ENCODE results near the gene PRKCH.

PRKCH gene

DNA sequence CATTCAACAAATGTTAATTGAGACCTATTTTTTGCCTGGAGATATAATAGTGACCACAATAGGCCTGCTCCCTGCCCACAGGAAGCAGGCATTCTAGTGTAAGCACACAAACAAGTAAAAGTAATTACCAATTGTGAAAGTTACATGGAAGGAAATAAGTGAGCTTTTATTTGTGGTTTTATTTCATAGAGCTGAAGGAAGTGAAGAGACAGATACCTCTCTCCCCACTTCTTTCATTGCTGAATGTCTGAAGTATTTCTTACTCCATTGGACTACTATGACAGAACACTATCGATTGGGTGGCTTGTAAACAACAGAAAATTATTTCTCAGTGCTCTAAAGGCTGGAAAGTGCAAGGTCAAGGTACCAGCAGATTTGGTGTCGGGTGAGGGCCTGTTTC lies 183.5 kb downstream of the PRKCH start:
- Histone ChIP-seq H3K4me1 (ENCODE audit: control insufficient read depth, low read depth, low read length) (peaks cover 32% of the 10 kb centered on the region), H3K27ac (ENCODE audit: low read length) (no peak overlapping the region), H3K4me3 (ENCODE audit: low read length) (no peak overlapping the region), H3K9ac (ENCODE audit: low read length) (no peak overlapping the region), H3K27me3 (ENCODE audit: control insufficient read depth, insufficient read depth, low read length) (no peaks in the 10 kb centered on the region), H3K36me3 (ENCODE audit: control insufficient read depth, low read depth, low read length) (no peaks in the 10 kb centered on the region), H3K9me3 (ENCODE audit: control insufficient read depth, low read depth, low read length) (no peaks in the 10 kb centered on the region)

DNA sequence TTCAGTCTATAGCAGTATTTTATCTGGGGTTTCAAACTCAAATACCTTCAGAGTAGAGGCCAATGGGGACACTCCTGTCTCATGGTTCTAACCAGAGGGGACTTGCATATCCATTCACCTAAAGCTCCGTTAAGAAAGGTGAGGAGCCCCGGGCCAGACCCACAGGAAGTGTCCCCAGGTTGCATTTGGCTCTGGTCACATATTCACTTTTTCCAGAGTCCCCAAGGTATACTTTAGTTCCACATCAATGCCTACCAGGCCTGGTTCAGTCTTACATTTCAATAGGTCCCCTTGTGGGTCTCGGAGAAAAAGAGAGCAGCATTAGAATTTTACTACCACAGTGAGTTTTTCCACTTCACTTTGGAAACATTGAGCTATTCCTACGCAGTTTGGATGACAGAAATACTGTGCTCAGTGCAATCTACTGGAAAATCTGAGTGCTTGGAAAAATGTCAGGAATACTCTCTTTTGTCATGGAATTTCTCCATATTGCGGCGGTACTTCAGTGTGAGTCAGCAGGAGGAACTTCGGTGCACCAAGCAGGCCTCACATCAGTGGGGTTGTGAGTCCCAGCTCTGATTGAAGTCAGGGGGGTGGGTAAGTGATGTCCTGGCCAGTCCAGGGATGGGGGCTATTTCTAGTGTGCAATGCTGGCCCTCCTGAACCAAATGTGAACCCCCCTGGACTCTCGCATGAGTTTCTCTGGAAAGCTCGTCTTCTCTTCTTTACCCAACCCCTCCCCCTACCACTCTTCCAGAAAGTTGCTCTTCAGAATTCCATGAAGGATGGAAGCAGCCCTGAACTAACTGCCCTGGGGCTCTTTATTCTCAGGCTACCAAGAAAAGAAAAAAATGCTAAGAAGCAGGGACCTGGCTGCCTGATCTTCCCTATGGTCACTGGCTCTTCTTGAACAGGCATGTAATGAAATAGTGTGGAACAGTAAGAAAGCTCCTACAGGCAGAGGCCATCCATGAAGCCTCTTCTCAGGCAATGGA lies 184.7 kb downstream of the PRKCH start:
- Histone ChIP-seq H3K9ac (ENCODE audit: low read length) (no peak overlapping the region), H3K9me3 (ENCODE audit: control insufficient read depth, low read depth, low read length) (no peaks in the 10 kb centered on the region), H3K4me1 (ENCODE audit: control insufficient read depth, low read depth, low read length) (peaks cover 32% of the 10 kb centered on the region), H3K36me3 (ENCODE audit: control insufficient read depth, low read depth, low read length) (no peaks in the 10 kb centered on the region), H3K27ac (ENCODE audit: low read length) (no peak overlapping the region), H3K4me3 (ENCODE audit: low read length) (no peak overlapping the region), H3K27me3 (ENCODE audit: control insufficient read depth, insufficient read depth, low read length) (no peaks in the 10 kb centered on the region)

DNA sequence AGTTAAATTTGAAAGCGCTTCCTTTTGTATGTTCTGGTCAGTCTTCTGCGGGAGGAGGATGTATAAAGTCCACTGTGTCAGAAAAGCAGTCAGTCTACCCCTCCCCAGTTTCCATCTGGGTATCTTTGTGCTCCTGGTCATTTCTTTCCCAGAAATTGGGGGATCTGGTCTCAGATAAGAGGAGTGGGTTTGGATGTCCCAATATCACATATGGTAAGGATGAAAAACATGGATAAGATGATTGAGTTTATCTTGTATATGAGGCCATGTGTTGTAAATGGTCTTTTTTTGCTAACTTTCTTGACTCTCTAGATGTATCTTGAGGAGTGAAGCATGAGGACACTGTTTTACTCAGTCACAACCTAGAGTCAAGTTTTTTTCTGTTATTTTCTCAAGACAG lies 187.1 kb downstream of the PRKCH start:
- Histone ChIP-seq H3K36me3 (ENCODE audit: control insufficient read depth, low read depth, low read length) (no peaks in the 10 kb centered on the region), H3K4me1 (ENCODE audit: control insufficient read depth, low read depth, low read length) (peaks cover 14% of the 10 kb centered on the region), H3K27ac (ENCODE audit: low read length) (no peak overlapping the region), H3K4me3 (ENCODE audit: low read length) (no peak overlapping the region), H3K9me3 (ENCODE audit: control insufficient read depth, low read depth, low read length) (no peaks in the 10 kb centered on the region), H3K27me3 (ENCODE audit: control insufficient read depth, insufficient read depth, low read length) (no peaks in the 10 kb centered on the region), H3K9ac (ENCODE audit: low read length) (no peak overlapping the region)

DNA sequence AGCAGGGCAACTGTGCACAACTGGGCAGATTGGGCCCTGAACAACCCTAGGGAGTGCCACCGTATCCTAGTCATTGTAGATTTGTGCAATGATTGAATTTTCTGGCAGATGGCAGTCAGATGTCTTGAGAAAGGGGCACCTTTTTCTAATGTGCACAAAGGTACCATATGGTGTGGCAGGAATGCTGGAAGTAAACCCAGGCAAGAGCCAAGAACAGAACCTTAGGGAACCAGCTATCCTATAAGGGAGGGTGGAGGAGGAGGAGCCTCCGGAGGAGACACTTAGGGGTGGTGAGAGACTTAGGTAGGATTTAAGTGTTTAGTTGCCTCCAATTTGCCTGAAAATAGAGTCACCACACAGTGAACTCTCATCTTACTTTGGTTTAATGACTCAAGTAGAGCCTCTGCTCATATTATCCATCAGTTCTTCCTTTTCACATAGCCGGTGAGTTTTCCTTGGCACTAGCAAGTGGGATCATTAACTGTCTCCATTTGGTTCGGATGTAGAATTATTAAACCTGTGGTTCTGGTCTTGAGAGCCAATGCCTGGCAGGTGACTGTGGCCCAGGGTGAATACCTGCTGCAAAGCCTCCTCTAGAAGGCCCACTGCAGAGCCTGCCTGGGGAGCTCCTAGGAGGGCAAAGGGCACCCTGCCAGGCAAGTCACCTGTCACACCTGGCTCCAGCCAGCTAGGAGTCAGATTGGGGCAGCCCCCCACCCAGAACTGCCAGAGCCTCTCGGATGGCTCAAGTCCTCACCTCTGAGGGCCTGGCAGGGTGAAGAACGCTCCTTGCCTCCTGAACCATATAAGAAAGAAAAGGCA lies 189.6 kb downstream of the PRKCH start:
- H3K4me3 ChIP-seq (ENCODE audit: low read length): no peak overlapping the region
- peaks cover 9% of the 10 kb centered on the region for H3K4me1 ChIP-seq (ENCODE audit: control insufficient read depth, low read depth, low read length)
- no peak overlapping the region for H3K9ac ChIP-seq (ENCODE audit: low read length)
- no peaks in the 10 kb centered on the region for H3K9me3 ChIP-seq (ENCODE audit: control insufficient read depth, low read depth, low read length)
- H3K36me3 ChIP-seq (ENCODE audit: control insufficient read depth, low read depth, low read length): no peaks in the 10 kb centered on the region
- no peaks in the 10 kb centered on the region for H3K27me3 ChIP-seq (ENCODE audit: control insufficient read depth, insufficient read depth, low read length)
- H3K27ac ChIP-seq (ENCODE audit: low read length): no peak overlapping the region

DNA sequence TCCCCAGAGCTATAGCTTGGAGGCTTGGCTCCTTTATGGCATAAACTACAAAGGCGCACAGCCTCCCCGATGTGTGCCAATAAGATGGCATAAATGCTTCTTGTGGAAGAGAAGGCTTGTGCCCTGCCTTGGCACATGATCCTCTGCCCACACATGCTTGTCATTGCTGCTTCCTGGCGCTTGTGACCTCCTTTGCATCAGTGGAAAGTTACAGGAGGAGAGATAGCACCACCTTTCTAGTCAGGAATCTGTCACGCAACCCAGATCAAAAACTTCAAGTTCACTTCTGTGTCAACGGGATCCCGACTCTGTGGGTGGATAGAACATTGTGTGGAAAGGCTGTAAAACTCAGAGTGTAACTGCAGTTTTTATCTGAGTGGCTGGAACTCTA lies 190.2 kb downstream of the PRKCH start:
- Histone ChIP-seq H3K36me3 (ENCODE audit: control insufficient read depth, low read depth, low read length) (no peaks in the 10 kb centered on the region), H3K27me3 (ENCODE audit: control insufficient read depth, insufficient read depth, low read length) (no peaks in the 10 kb centered on the region), H3K9ac (ENCODE audit: low read length) (no peak overlapping the region), H3K4me1 (ENCODE audit: control insufficient read depth, low read depth, low read length) (peaks cover 3% of the 10 kb centered on the region), H3K27ac (ENCODE audit: low read length) (no peak overlapping the region), H3K9me3 (ENCODE audit: control insufficient read depth, low read depth, low read length) (no peaks in the 10 kb centered on the region), H3K4me3 (ENCODE audit: low read length) (no peak overlapping the region)

DNA sequence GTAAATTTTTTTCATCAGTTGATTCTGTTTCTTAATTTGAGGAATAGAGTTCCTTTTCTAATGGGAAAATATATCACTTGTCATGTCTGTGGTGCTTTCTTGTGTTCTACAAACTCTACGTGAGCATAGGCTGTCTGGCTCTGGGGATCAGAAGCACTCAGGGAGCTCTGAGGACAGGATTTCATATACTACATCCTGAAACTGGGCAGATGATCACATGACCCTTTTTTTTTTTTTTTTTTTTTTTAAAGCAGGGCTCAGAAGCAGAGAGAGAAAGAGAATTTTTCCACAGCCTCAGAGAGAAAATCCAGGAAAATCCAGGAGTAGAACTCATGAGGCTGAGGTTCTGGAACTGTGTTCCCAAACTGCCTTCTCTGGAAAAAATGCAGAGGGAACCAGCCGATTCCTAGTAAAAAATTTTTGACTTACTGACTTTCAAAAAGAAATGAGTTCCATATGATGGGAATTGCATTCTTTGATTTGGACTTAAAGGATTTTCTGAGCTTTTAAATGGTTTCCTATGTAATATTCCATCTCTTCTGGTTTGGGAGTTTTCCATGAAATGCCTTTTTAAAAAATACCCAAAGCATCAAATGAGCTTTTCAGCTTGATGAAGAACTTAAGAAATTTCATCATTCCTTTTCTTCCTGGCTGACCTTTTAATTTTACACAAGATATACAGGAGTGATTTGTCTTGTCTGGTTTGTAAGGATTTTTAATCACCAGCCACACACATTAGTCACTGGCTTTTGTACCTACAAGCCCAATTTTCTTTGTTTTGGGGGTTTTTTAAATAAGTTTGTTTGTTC lies 190.9 kb downstream of the PRKCH start:
- Histone ChIP-seq H3K9me3 (ENCODE audit: control insufficient read depth, low read depth, low read length) (no peaks in the 10 kb centered on the region), H3K4me1 (ENCODE audit: control insufficient read depth, low read depth, low read length) (no peaks in the 10 kb centered on the region), H3K36me3 (ENCODE audit: control insufficient read depth, low read depth, low read length) (no peaks in the 10 kb centered on the region), H3K27ac (ENCODE audit: low read length) (no peak overlapping the region), H3K4me3 (ENCODE audit: low read length) (no peak overlapping the region), H3K27me3 (ENCODE audit: control insufficient read depth, insufficient read depth, low read length) (no peaks in the 10 kb centered on the region), H3K9ac (ENCODE audit: low read length) (no peak overlapping the region)

DNA sequence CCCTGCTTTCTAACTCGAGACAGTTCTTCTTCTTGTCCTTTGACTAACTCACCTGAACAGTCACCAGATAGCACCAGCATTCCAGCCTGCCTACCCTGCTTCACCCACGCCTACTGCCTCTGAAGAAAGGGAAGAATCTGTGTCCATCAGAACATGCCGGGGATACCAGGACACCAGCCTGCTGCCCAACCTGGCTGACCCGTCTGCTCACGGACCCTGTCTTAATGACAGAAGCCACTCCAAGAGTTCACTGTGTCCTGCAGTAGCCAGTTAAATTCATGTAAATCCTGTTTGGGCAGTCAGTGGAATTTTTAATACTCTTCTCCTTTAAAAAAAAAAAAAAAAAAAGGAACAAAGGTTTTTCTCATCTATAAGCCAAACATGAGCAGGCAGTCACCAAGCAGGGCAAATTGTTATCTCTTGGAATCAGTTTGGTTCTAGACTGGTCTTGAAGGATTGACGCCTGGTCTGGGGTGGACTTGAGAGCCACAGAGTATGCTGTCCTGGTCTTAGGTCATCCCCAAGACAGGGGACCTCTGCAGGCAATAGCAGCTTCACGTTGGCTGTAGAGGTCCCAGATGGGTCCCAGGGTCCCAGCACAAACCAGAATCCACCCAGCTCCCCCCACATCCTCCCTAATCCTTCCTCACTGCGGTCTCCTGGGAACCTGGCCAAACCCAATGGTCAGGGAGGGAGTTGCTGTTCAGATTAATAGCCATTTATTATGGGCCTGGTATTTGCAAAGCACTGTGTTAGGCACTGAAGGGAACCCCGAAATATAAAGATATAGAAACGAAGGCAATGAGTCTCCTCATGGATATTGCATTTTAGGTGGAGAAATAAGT lies 192.8 kb downstream of the PRKCH start:
- Histone ChIP-seq H3K9me3 (ENCODE audit: control insufficient read depth, low read depth, low read length) (no peaks in the 10 kb centered on the region), H3K27me3 (ENCODE audit: control insufficient read depth, insufficient read depth, low read length) (no peaks in the 10 kb centered on the region), H3K27ac (ENCODE audit: low read length) (no peak overlapping the region), H3K36me3 (ENCODE audit: control insufficient read depth, low read depth, low read length) (no peaks in the 10 kb centered on the region), H3K9ac (ENCODE audit: low read length) (no peak overlapping the region), H3K4me1 (ENCODE audit: control insufficient read depth, low read depth, low read length) (no peaks in the 10 kb centered on the region), H3K4me3 (ENCODE audit: low read length) (no peak overlapping the region)

DNA sequence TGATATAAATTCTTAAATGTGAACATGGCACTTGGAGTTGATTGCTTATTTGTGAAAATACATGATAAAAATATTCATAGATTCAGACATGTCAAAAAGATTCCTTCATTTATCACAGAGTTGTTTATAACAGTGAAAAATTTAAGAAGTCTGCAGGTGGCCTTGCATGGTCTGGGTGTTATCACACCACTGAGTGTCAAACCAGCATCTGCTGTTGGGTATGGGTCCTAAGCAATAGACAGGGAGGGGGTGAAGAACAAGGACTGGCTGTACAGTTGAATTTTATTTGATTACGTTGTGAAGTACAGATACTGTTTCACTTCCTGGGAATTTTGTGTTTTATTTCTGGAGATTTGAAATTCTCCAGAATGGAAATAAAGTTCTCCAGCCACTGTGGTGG lies 193.5 kb downstream of the PRKCH start:
- Histone ChIP-seq H3K36me3 (ENCODE audit: control insufficient read depth, low read depth, low read length) (no peaks in the 10 kb centered on the region), H3K4me1 (ENCODE audit: control insufficient read depth, low read depth, low read length) (no peaks in the 10 kb centered on the region), H3K9ac (ENCODE audit: low read length) (no peak overlapping the region), H3K27me3 (ENCODE audit: control insufficient read depth, insufficient read depth, low read length) (no peaks in the 10 kb centered on the region), H3K27ac (ENCODE audit: low read length) (no peak overlapping the region), H3K9me3 (ENCODE audit: control insufficient read depth, low read depth, low read length) (no peaks in the 10 kb centered on the region), H3K4me3 (ENCODE audit: low read length) (no peak overlapping the region)

DNA sequence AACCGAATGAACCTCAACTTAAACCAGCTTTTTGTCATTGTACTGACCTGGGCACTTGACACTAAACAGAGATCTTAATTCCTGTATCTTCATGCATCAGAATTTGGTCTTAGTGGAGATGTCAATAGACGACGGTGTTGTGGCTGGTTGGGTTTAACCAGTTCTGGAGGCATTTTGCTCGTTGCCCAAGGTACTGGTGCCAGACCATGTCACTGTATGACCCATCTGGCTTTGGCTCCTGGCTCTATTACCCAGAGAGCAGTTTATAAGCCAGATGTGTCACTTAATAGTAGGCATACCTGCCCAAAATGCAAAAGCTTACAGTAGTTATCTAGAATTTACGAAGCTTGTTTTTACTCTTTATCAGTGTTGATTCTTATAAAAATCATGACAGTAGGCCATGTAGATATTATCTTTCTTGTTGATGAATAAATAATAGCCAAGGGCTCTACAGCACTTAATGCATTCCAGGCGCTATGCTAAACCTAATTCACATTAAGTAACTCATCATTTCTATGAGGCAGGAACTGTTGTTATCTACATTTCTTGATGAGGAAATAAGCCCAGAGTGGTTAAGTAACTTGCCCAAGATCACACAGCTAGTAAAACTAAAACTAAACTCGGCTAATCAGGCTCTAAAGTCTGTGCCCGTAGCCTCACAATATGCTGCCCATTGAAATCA lies 194.2 kb downstream of the PRKCH start:
- Histone ChIP-seq H3K36me3 (ENCODE audit: control insufficient read depth, low read depth, low read length) (no peaks in the 10 kb centered on the region), H3K9ac (ENCODE audit: low read length) (no peak overlapping the region), H3K27ac (ENCODE audit: low read length) (no peak overlapping the region), H3K4me1 (ENCODE audit: control insufficient read depth, low read depth, low read length) (no peaks in the 10 kb centered on the region), H3K4me3 (ENCODE audit: low read length) (no peak overlapping the region), H3K27me3 (ENCODE audit: control insufficient read depth, insufficient read depth, low read length) (no peaks in the 10 kb centered on the region), H3K9me3 (ENCODE audit: control insufficient read depth, low read depth, low read length) (no peaks in the 10 kb centered on the region)

DNA sequence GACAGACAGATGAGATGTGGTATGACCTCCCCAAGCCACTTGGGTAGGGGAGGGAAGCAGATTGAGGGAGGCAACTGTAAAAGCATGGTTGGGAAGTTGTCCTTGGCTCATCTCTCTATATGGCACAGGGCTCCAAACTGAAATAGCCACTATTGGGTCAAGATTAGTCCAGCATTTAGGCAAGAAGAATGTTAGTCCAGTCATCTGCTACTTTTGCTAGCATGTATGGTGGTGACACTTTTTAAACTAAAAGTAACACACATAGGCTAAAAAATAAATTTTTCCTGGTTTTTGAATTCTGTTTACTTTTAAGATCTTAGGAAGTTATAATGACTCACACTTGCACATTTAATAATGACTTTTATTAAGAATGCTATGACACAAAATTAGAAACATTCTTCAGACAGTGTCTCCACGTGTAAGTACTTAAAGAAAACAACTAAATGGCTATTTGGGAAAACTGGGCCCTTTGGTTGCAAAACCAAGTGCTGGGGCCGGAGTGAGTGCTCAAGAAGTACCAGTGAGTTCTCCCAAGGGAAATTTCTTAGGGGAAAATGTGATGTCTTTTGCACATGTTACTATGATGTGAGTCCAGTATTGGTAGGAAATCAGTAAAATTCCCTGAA lies 194.9 kb downstream of the PRKCH start:
- no peaks in the 10 kb centered on the region for H3K4me1 ChIP-seq (ENCODE audit: control insufficient read depth, low read depth, low read length)
- H3K36me3 ChIP-seq (ENCODE audit: control insufficient read depth, low read depth, low read length): no peaks in the 10 kb centered on the region
- H3K4me3 ChIP-seq (ENCODE audit: low read length): no peak overlapping the region
- H3K9ac ChIP-seq (ENCODE audit: low read length): no peak overlapping the region
- no peaks in the 10 kb centered on the region for H3K9me3 ChIP-seq (ENCODE audit: control insufficient read depth, low read depth, low read length)
- no peak overlapping the region for H3K27ac ChIP-seq (ENCODE audit: low read length)
- no peaks in the 10 kb centered on the region for H3K27me3 ChIP-seq (ENCODE audit: control insufficient read depth, insufficient read depth, low read length)

Data from iPS-18a (cell line).